ENCODE measurements around the gene FAAP100. TPM values are rescaled to one million over a fixed set of nuclear protein-coding genes. Genes with fewer than 3 reads are reported as not detected.

The FAAP100 gene
- total and polyA plus RNA-seq, 9 donors = 0.77 to 29.1 (median 25.0) TPM

DNA sequence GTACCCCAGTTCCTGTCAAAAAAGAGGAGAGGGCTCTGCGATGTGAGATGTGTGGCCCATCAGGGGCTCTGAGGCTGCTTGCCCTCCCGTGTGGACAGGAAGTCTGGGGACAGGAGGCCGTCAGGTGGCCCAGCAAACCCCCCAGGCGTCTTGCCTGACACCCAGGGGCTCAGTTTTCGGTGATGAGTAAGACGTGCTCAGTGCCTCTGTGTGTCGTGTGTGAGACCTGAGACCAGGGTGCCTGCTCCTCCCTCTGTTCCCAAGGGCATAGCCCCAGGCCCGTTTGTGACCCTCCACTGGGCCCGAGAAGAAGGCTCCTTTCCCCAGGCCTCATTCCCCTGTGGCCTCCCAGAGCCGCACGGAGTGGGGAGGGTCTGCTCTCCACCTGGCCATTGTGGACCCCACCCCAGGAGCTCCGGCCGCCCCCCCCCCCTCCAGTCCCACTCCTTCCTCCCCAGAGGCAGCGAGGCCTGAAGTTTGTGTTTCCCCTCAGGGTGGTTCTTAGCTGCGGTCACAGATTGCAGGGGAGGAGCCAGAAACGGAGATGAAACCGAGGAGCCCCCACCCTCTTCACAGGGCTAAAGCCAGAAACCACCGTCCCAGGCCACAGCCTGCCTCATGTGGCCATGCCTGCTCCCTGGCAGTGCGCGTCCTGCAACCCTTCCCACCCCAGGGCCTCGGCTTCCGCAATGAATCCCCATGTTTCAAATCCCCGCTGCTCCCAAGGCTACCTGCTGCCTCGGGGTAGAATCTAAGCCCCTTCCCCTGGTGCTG lies 34.6 kb downstream of the FAAP100 start:
- peak in 1 of 5 donors; percentile 45 for DNase-seq
- intact Hi-C loops (cut with DNase I) = no loop called here
- H3K27me3 ChIP-seq = no peaks in the 10 kb centered on the region
- H3K9me3 ChIP-seq = no peaks in the 10 kb centered on the region
- TF ChIP-seq POLR2A (IDR thresholded peaks at IDR 0.05) (no peak), EP300 (IDR thresholded peaks at IDR 0.05) (no peak)
- TF ChIP-seq, protein P1, sequence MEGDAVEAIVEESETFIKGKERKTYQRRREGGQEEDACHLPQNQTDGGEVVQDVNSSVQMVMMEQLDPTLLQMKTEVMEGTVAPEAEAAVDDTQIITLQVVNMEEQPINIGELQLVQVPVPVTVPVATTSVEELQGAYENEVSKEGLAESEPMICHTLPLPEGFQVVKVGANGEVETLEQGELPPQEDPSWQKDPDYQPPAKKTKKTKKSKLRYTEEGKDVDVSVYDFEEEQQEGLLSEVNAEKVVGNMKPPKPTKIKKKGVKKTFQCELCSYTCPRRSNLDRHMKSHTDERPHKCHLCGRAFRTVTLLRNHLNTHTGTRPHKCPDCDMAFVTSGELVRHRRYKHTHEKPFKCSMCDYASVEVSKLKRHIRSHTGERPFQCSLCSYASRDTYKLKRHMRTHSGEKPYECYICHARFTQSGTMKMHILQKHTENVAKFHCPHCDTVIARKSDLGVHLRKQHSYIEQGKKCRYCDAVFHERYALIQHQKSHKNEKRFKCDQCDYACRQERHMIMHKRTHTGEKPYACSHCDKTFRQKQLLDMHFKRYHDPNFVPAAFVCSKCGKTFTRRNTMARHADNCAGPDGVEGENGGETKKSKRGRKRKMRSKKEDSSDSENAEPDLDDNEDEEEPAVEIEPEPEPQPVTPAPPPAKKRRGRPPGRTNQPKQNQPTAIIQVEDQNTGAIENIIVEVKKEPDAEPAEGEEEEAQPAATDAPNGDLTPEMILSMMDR (IDR thresholded peaks at IDR 0.05) = no peak
- H3K27ac ChIP-seq = peak overlapping the region in 1 of 2 donors; percentile 27
- peak overlapping the region; percentile 93 for H3K4me3 ChIP-seq
- H3K36me3 ChIP-seq = no peaks in the 10 kb centered on the region
- peaks cover 18% of the 10 kb centered on the region for H3K4me1 ChIP-seq (ENCODE audit: insufficient read depth)
- 34 to 53% (median 51%) methylated on average over 23 to 24 of the region's 24 CpGs for WGBS, 3 donors

- intact Hi-C loops (cut with DNase I) = no loop called here
- Histone ChIP-seq H3K4me1 (ENCODE audit: insufficient read depth) (peaks cover 18% of the 10 kb centered on the region), H3K27me3 (no peaks in the 10 kb centered on the region), H3K4me3 (peak overlapping the region; percentile 93), H3K9me3 (no peaks in the 10 kb centered on the region), H3K36me3 (no peaks in the 10 kb centered on the region), H3K27ac (no peak overlapping the region)
- 72 to 79% (median 78%) methylated on average over 9 of the region's 9 CpGs for WGBS, 3 donors
- DNase-seq = no peak
- TF ChIP-seq, protein P1 (IDR thresholded peaks at IDR 0.05) = no peak
- TF ChIP-seq POLR2A (IDR thresholded peaks at IDR 0.05) = no peak
- TF ChIP-seq EP300 (IDR thresholded peaks at IDR 0.05) = no peak
These were observed 35.2 kb downstream of the FAAP100 start for GRCh38 chr17:81517009-81517338.

DNA sequence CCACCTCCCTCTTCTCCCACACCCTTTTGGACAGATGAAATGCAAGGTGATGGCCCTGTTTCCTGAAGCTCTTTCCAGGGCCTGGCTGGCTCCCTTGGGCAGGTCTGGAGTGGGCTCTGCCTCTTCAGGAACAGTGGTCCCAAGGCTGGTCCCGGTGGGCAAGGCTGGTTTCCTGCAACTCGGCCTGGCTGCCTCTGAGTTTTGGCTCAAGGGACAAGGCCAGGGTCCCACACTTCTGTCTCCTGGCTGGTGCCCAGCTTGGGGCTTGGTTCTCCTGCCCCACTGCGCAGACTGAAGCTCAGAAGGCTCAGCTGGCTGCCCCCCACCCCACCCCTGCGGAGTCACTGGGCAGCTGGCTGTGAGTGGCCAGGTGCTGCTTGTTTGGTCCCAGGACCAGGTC lies 35.7 kb downstream of the FAAP100 start:
- H3K4me1 ChIP-seq (ENCODE audit: insufficient read depth) = peaks cover 18% of the 10 kb centered on the region

DNA sequence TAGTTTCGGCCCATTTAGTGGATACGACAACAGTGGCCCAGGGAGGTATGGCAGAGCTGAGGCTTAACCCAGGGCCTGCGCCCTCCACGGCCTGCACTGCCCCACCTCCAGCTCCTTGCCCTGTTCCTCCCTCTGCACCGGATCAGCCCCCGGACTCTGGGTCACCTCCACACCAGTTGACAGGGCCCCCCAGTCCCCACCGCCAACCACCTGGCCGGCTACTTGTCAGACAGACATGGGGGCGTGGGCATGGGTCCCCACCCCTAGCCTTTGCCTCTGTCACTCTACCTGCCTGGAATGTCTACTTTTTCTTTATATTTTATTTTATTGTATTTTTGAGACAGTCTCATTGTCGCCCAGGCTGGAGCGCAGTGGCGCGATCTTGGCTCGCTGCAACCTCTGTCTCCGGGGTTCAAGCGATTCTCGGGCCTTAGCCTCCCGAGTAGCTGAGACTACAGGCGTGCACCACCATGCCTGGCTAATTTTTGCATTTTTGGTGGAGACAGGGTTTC lies 36.6 kb downstream of the FAAP100 start:
- H3K4me1 ChIP-seq (ENCODE audit: insufficient read depth) = peaks cover 18% of the 10 kb centered on the region
- no peaks in the 10 kb centered on the region for H3K27me3 ChIP-seq
- intact Hi-C loops (cut with DNase I) = no loop called here
- H3K4me3 ChIP-seq = peak overlapping the region; percentile 93
- peak overlapping the region in 1 of 2 donors; percentile 98 for H3K27ac ChIP-seq
- peak in 2 of 5 donors; percentile 44 to 61 for DNase-seq
- no peaks in the 10 kb centered on the region for H3K9me3 ChIP-seq
- H3K36me3 ChIP-seq = no peaks in the 10 kb centered on the region
- 31 to 44% (median 38%) methylated on average over 19 of the region's 19 CpGs for WGBS, 3 donors
- no peak for TF ChIP-seq EP300 (IDR thresholded peaks at IDR 0.05)
- TF ChIP-seq, protein P1 (IDR thresholded peaks at IDR 0.05) = no peak
- no peak for TF ChIP-seq POLR2A (IDR thresholded peaks at IDR 0.05)

More for the DNA sequence above, 35.7 kb downstream of the FAAP100 start:
- H3K4me3 ChIP-seq = peak overlapping the region; percentile 93
- H3K36me3 ChIP-seq = no peaks in the 10 kb centered on the region
- H3K27ac ChIP-seq = no peak overlapping the region
- H3K27me3 ChIP-seq = no peaks in the 10 kb centered on the region
- 60 to 80% (median 63%) methylated on average over 2 to 4 of the region's 4 CpGs for WGBS, 3 donors
- TF ChIP-seq EP300 (IDR thresholded peaks at IDR 0.05) (no peak), POLR2A (IDR thresholded peaks at IDR 0.05) (no peak)
- TF ChIP-seq, protein P1 (IDR thresholded peaks at IDR 0.05) = no peak
- intact Hi-C loops (cut with DNase I) = no loop called here
- DNase-seq = peak in 2 of 5 donors; percentile 41 to 55
- no peaks in the 10 kb centered on the region for H3K9me3 ChIP-seq

Data from ovary (tissue), 9 donors.